Activated CD4-positive, alpha-beta T cell treated with anti-CD3 and anti-CD28 coated beads for 36 hours (primary cell): ENCODE measurements around the gene ADGRB3. TPM values are rescaled to one million over a fixed set of nuclear protein-coding genes. Genes with fewer than 3 reads are reported as not detected.
"Not testable (repeated sequence)": the region's sequence is repeated elsewhere in the genome, so short reads cannot be mapped to it uniquely, and the experiment has no call there.

Experiments
- ATAC-seq: fragments of 200-7000 bp; cut with Tn5 transposase; one replicate; pipeline ENCODE4 v1.10.0; 2021; ENCODE audit warnings: mild to moderate bottlenecking, moderate library complexity
- CTCF ChIA-PET: fragments of 350-600 bp; sonication (Branson Sonifier 250); formaldehyde crosslinking; loops from one replicate; lab custom pipeline; 2021; ENCODE audit warnings: antibody characterized with exemption; lab: Charles Lee
- POLR2A ChIA-PET: fragments of 350-600 bp; sonication (Branson Sonifier 250); formaldehyde crosslinking; loops from one replicate; lab custom pipeline; 2021; ENCODE audit warnings: antibody characterized with exemption, inconsistent platforms; lab: Charles Lee
- DNase-seq: peaks from one replicate; pipeline ENCODE4 v3.0.0-alpha.2; 2020
- H3K27ac Mint-ChIP-seq: one replicate; pipeline ENCODE4 v1.8.0; 2021; ENCODE audit warnings: mixed read lengths
- H3K27me3 Mint-ChIP-seq: one replicate; pipeline ENCODE4 v1.8.0; 2021; ENCODE audit warnings: mixed read lengths
- H3K36me3 Mint-ChIP-seq: one replicate; pipeline ENCODE4 v1.8.0; 2021; ENCODE audit warnings: low read depth, mixed read lengths
- H3K4me1 Mint-ChIP-seq: one replicate; pipeline ENCODE4 v1.8.0; 2021; ENCODE audit warnings: mixed read lengths
- H3K4me3 Mint-ChIP-seq: one replicate; pipeline ENCODE4 v1.8.0; 2021; ENCODE audit warnings: mild to moderate bottlenecking, moderate library complexity, mixed read lengths
- H3K9me3 Mint-ChIP-seq: one replicate; pipeline ENCODE4 v1.8.0; 2021; ENCODE audit warnings: low read depth, mixed read lengths
- intact Hi-C, 2 experiments: fragments of 100-400 bp; cut with DNase I in 1 of 2; cut with micrococcal nuclease in 1 of 2; formaldehyde crosslinking; loops; one replicate each; pipeline versions ENCODE4 v1.14.2 to v1.15.1; 2022 to 2024; cut with DNase I, micrococcal nuclease
- total RNA-seq, 2 experiments: library from RNA; stranded (reverse); gene quantifications; one replicate each; pipeline ENCODE4 v1.2.3, GENCODE V29; 2021

ADGRB3 gene
- total RNA-seq, 2 experiments from 2014 or later: not detected

DNA sequence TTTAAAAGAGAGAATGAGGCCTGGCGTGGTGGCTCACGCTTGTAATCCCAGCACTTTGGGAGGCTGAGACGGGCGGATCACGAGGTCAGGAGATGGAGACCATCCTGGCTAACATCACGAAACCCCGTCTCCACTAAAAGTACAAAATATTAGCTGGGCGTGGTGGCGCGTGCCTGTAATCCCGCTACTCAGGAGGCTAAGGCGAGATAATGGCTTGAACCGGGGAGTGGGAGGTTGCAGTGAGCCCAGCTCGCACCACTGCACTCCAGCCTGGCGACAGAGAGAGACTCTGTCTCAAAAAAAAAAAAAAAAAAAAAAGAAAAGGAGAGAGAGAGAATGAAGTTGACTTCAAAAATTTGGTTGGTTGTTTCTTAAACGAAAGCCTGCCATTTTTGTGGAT is 41.0 kb downstream of the ADGRB3 start:
- POLR2A ChIA-PET, H3K27me3 Mint-ChIP-seq, H3K27ac Mint-ChIP-seq, H3K9me3 Mint-ChIP-seq, H3K4me3 Mint-ChIP-seq, CTCF ChIA-PET, DNase-seq, ATAC-seq, intact Hi-C loops, H3K4me1 Mint-ChIP-seq, H3K36me3 Mint-ChIP-seq: not testable (repeated sequence)

- intact Hi-C loops: no loop called here
- no peak for DNase-seq
- H3K27me3 Mint-ChIP-seq: no peaks in the 10 kb centered on the region
- no peaks in the 10 kb centered on the region for H3K9me3 Mint-ChIP-seq
- no peak overlapping the region for H3K27ac Mint-ChIP-seq
- no peaks in the 10 kb centered on the region for H3K4me1 Mint-ChIP-seq
- H3K36me3 Mint-ChIP-seq: no peaks in the 10 kb centered on the region
- POLR2A ChIA-PET: no interaction called here
- CTCF ChIA-PET: no interaction called here
- no peak for ATAC-seq
- H3K4me3 Mint-ChIP-seq: no peak overlapping the region
Measured at GRCh38 chr6:68677058-68677457, 42.0 kb downstream of the ADGRB3 start.

GRCh38 chr6:68679399-68679798 is 44.3 kb downstream of the ADGRB3 start:
- H3K4me3 Mint-ChIP-seq: no peak overlapping the region
- CTCF ChIA-PET: no interaction called here
- no peaks in the 10 kb centered on the region for H3K36me3 Mint-ChIP-seq

GRCh38 chr6:68680264-68680663 is 45.2 kb downstream of the ADGRB3 start:
- intact Hi-C loops: no loop called here
- Mint-ChIP-seq H3K4me3 (no peak overlapping the region), H3K27ac (no peak overlapping the region), H3K4me1 (no peaks in the 10 kb centered on the region), H3K27me3 (no peaks in the 10 kb centered on the region), H3K9me3 (no peaks in the 10 kb centered on the region), H3K36me3 (no peaks in the 10 kb centered on the region)
- ChIA-PET CTCF (no interaction called here), POLR2A (no interaction called here)
- DNase-seq: no peak
- ATAC-seq: no peak

More at GRCh38 chr6:68679399-68679798, 44.3 kb downstream of the ADGRB3 start:
- H3K27me3 Mint-ChIP-seq: no peaks in the 10 kb centered on the region
- DNase-seq (no peak), ATAC-seq (no peak)
- intact Hi-C loops: no loop called here
- POLR2A ChIA-PET: no interaction called here
- H3K4me1 Mint-ChIP-seq: no peaks in the 10 kb centered on the region
- no peaks in the 10 kb centered on the region for H3K9me3 Mint-ChIP-seq
- H3K27ac Mint-ChIP-seq: no peak overlapping the region

DNA sequence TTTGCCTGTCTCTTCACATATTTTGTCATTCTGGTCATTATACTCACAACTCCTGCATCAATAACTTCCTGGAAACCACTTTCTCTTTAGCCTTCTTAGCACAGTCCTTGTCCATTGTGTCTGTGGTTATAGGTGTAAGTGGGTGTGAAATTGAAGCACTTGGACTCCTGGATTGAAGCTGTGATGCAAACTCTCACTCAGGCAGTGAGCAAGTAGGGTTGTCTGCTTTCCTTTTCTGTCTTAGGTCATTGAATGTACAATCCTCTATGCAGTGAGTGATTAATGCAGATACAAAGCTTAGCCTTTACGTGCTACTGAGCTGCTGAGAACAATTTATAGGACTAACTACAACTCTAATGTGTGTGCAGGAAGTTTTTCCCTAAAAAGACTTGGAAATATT is 54.8 kb downstream of the ADGRB3 start:
- H3K36me3 Mint-ChIP-seq: no peaks in the 10 kb centered on the region
- no peak overlapping the region for H3K4me3 Mint-ChIP-seq
- H3K4me1 Mint-ChIP-seq: no peaks in the 10 kb centered on the region
- intact Hi-C loops: no loop called here
- ChIA-PET CTCF (interaction anchor here (0.6 kb wide), 1 partner anchor 8 kb away, joined by 3 read pairs; no protein-coding TSS in a partner anchor), POLR2A (no interaction called here)
- DNase-seq (no peak), ATAC-seq (no peak)
- no peak overlapping the region for H3K27ac Mint-ChIP-seq
- no peaks in the 10 kb centered on the region for H3K27me3 Mint-ChIP-seq
- no peaks in the 10 kb centered on the region for H3K9me3 Mint-ChIP-seq

GRCh38 chr6:68691120-68691519 is 56.0 kb downstream of the ADGRB3 start:
- Mint-ChIP-seq H3K27ac (no peak overlapping the region), H3K27me3 (no peaks in the 10 kb centered on the region), H3K4me1 (no peaks in the 10 kb centered on the region), H3K36me3 (no peaks in the 10 kb centered on the region), H3K9me3 (no peaks in the 10 kb centered on the region), H3K4me3 (no peak overlapping the region)
- DNase-seq (no peak), ATAC-seq (no peak)
- POLR2A ChIA-PET: no interaction called here
- intact Hi-C loops: no loop called here
- CTCF ChIA-PET: no interaction called here

GRCh38 chr6:68693271-68693670 is 58.2 kb downstream of the ADGRB3 start:
- intact Hi-C loops: no loop called here
- POLR2A ChIA-PET: no interaction called here
- H3K9me3 Mint-ChIP-seq: no peaks in the 10 kb centered on the region

DNA sequence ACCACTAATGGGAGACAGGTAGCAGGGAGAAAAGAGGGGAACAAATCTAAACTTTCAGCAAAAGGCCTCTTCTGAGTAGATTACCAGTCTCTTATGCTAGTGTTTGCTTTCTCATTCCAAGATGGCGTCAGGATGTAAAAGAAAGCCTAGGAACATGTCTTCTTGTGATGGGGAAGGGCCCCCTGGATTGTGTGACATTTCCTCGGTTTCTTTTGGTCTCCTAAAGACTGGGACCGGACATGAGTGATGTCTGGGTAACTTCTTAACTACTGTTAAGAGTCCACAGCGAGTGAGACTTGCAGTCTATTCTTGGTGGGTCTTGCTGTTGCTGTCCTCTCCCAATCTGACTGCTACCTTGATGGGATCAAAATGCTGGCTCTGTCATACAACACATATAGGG is 60.3 kb downstream of the ADGRB3 start:
- intact Hi-C loops: no loop called here
- Mint-ChIP-seq H3K4me1 (no peaks in the 10 kb centered on the region), H3K27ac (no peak overlapping the region), H3K9me3 (no peaks in the 10 kb centered on the region), H3K27me3 (no peaks in the 10 kb centered on the region), H3K36me3 (no peaks in the 10 kb centered on the region), H3K4me3 (no peak overlapping the region)
- DNase-seq (no peak), ATAC-seq (no peak)
- POLR2A ChIA-PET: no interaction called here
- CTCF ChIA-PET: no interaction called here

More at GRCh38 chr6:68693271-68693670, 58.2 kb downstream of the ADGRB3 start:
- H3K36me3 Mint-ChIP-seq: no peaks in the 10 kb centered on the region
- no peak overlapping the region for H3K4me3 Mint-ChIP-seq
- H3K4me1 Mint-ChIP-seq: no peaks in the 10 kb centered on the region
- H3K27me3 Mint-ChIP-seq: no peaks in the 10 kb centered on the region
- DNase-seq (no peak), ATAC-seq (no peak)
- CTCF ChIA-PET: no interaction called here
- H3K27ac Mint-ChIP-seq: no peak overlapping the region

DNA sequence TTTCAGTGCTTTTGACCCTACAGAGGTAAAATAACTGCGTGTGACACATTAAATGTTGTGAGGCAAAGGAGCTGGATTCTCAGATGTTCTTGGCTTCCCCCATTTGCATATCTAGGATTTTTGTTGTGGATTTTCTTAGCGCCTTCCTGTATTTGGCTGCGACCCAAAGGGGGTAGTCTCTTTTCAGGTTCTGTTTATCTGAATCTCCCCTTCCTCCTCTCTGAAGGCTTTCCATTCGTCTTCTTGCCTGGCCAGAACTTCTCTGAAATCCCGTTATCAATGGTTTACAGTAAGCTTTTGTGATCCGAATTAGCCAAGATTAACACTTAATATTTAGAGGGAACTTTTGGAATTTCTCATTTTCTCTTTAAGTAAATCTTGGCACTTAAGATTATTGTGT is 60.8 kb downstream of the ADGRB3 start:
- H3K4me3 Mint-ChIP-seq: no peak overlapping the region
- DNase-seq: no peak
- no peak for ATAC-seq
- no peaks in the 10 kb centered on the region for H3K4me1 Mint-ChIP-seq
- H3K27me3 Mint-ChIP-seq: no peaks in the 10 kb centered on the region
- no peaks in the 10 kb centered on the region for H3K9me3 Mint-ChIP-seq
- CTCF ChIA-PET: interaction anchor here (0.6 kb wide), 1 partner anchor 705 kb away, joined by 3 read pairs; no protein-coding TSS in a partner anchor
- H3K27ac Mint-ChIP-seq: no peak overlapping the region
- no peaks in the 10 kb centered on the region for H3K36me3 Mint-ChIP-seq
- intact Hi-C loops: no loop called here
- POLR2A ChIA-PET: no interaction called here

DNA sequence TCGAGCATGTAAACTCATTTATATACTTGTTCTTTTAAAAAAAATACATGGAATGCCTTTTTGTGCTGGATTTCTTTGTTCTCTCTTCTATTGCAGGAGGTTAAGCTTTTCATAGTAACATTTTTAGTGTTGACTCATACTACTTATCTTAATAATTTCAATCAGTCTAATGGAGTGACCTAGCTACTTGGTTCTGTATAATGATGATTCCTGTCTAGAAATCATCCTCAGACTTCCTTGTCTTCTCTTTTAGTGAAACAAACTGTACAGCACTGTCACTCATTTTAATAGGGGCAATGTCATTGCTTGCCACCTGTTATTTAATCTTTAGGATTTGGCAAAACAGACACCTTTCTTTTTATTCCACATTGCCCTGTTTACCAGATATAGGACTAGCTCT is 62.3 kb downstream of the ADGRB3 start:
- Mint-ChIP-seq H3K4me3 (no peak overlapping the region), H3K9me3 (no peaks in the 10 kb centered on the region), H3K36me3 (no peaks in the 10 kb centered on the region), H3K27ac (no peak overlapping the region), H3K27me3 (no peaks in the 10 kb centered on the region), H3K4me1 (no peaks in the 10 kb centered on the region)
- no peak for ATAC-seq
- intact Hi-C loops: no loop called here
- ChIA-PET POLR2A (no interaction called here), CTCF (no interaction called here)
- DNase-seq: no peak

GRCh38 chr6:68701159-68701558 is 66.1 kb downstream of the ADGRB3 start:
- ATAC-seq (no peak), DNase-seq (no peak)
- H3K4me1 Mint-ChIP-seq: no peaks in the 10 kb centered on the region
- H3K27me3 Mint-ChIP-seq: no peaks in the 10 kb centered on the region
- H3K4me3 Mint-ChIP-seq: no peak overlapping the region
- no peak overlapping the region for H3K27ac Mint-ChIP-seq
- intact Hi-C loops: no loop called here
- POLR2A ChIA-PET: no interaction called here
- CTCF ChIA-PET: no interaction called here
- no peaks in the 10 kb centered on the region for H3K36me3 Mint-ChIP-seq
- no peaks in the 10 kb centered on the region for H3K9me3 Mint-ChIP-seq

GRCh38 chr6:68704485-68704884 is 69.4 kb downstream of the ADGRB3 start:
- Mint-ChIP-seq H3K9me3 (no peaks in the 10 kb centered on the region), H3K27ac (no peak overlapping the region), H3K4me1 (no peaks in the 10 kb centered on the region), H3K36me3 (no peaks in the 10 kb centered on the region), H3K27me3 (no peaks in the 10 kb centered on the region), H3K4me3 (no peak overlapping the region)
- ChIA-PET CTCF (no interaction called here), POLR2A (no interaction called here)
- no peak for DNase-seq
- no peak for ATAC-seq
- intact Hi-C loops: no loop called here

GRCh38 chr6:68709091-68709490 is 74.0 kb downstream of the ADGRB3 start:
- Mint-ChIP-seq H3K4me3 (no peak overlapping the region), H3K27ac (no peak overlapping the region), H3K9me3 (no peaks in the 10 kb centered on the region), H3K36me3 (no peaks in the 10 kb centered on the region), H3K4me1 (no peaks in the 10 kb centered on the region), H3K27me3 (no peaks in the 10 kb centered on the region)
- POLR2A ChIA-PET: no interaction called here
- ATAC-seq: no peak
- intact Hi-C loops: no loop called here
- CTCF ChIA-PET: interaction anchor here (0.8 kb wide), 1 partner anchor 8 kb away, joined by 3 read pairs; no protein-coding TSS in a partner anchor
- no peak for DNase-seq
